ENCODE results near the gene GALNT9.
"Not testable (repeated sequence)": the region's sequence is repeated elsewhere in the genome, so short reads cannot be mapped to it uniquely, and the experiment has no call there.

Gene GALNT9

DNA sequence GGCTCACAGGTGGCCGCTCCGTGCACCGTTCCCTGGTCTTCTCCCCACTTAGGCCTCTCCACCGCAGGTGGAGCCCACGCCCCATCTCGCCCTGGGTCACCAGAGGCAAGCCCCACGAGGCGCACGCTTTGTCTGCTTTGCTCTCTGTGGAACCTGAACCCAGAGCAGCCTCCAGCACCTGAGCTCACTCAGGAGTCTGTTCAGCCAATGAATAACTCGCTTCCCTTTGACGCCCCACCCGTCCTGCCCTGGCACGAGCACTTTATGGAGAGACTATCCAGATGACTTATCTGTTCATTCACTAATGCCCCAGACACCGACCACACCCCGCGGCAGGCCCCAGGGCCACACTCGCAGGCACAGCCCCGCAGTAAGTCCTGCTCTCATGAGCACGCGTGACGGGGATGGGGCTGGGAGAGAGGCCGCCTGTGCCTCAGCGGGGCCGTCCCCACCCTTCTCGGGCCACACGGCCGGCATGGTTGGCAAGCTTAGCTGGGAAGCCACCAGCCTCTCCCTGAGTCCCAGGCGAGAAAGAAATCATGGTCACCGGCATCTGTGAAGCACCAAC is 100.1 kb downstream of the GALNT9 start:
- DNase-seq (ENCODE audit: low read depth), result no peak

DNA sequence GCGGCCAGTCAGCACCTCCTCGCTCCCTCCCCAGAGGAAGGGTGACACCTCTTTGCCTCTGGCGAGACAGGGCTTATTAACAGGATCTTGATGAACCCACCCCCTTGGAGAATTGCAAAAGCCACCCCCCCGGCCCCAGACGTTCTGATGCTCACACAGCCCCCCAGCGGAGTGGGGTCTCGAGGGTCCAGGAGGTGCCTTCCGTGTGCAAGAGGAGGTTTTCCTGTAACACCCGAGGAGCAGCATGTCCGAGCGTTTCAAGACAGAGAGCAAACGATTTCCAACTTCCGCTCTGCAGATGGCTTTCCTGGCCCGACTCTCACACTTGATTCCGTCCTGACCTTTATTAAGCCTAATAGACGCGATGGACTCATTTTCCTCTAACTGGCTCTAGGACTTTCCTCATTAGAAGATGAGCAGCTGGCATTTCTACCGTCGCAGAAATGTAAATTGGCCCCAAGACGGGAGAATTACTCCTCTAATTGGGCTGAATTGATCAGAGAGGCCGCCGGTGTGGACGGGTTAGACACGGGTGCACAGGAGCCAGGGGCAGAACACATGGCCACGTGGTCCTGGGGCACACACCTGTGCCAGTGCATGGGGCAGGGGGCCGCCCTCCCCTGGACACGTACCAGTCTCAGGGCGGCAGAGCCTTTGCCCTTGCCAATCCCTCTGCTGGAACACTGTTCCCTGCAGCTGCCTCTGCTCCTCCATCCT is 100.8 kb downstream of the GALNT9 start:
- DNase-seq (ENCODE audit: low read depth), result no peak

DNA sequence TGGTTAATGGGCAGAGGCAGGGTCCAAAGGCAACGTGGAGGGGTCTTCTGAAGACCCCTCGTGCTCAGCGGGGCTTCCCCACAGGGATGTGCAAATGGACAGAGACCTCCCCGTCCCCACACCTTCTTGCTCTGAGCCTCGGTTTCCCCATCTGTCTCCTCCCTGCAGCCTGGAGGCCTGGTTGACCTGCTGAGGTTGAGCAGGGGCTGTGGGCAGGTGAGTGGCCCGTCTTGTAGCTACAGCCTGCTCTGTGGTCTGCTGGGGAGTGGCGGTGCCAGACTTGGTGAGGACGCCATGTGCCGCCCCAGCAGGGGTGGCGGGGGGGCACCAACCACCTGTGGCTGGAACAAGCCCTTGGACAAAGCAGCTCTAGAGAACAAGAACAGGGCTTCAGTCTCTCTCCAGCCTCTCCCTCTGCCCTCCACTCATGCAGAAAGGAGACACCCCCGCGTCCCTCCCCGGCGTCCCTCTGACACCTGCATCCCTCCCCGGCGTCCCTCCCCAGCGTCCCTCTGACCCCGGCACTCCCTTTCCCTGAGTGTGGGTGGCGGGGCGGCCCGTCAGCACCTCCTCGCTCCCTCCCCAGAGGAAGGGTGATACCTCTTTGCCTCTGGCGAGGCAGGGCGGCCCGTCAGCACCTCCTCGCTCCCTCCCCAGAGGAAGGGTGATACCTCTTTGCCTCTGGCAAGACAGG is 101.5 kb downstream of the GALNT9 start:
- DNase-seq (ENCODE audit: low read depth), result no peak

DNA sequence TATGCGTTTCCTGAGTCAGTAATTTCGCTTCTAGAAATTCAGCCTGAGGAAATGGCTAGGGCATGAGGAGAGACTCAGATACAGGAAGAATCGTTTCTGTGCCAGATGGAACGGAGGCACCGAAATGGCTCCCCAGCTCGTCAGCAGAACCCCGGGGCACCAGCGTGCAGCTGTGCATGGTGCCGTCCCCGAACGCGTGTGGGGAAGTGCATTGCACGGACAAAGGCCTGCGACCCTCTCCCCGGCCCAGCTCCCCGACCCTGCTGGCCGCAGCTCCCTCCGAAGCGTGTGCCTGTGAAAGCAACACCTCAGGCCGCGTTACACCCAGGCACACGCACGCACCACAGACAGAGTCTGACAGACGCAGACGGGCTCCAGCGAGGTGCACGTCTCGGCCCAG is 102.3 kb downstream of the GALNT9 start:
- DNase-seq (ENCODE audit: low read depth), result no peak

DNA sequence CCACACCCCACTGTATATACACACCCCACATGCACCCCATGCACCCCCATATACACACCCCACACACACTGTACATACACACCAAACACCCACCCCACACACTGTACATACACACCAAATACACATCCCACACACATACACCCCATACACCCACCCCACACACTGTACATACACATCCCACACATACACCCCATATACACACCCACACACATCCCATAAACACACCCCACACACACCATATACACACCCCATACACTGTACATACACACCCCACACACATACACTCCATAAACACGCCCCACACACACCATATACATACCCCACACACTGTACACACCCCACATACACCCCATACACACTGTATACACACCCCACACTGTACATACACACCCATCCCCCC is 102.8 kb downstream of the GALNT9 start:
- DNase-seq (ENCODE audit: low read depth), result no peak

GRCh38 chr12:132225214-132225613 is 104.2 kb downstream of the GALNT9 start:
- DNase-seq (ENCODE audit: low read depth), result no peak

- DNase-seq (ENCODE audit: low read depth), result no peak
These were observed 104.9 kb downstream of the GALNT9 start for GRCh38 chr12:132224484-132224883.

DNA sequence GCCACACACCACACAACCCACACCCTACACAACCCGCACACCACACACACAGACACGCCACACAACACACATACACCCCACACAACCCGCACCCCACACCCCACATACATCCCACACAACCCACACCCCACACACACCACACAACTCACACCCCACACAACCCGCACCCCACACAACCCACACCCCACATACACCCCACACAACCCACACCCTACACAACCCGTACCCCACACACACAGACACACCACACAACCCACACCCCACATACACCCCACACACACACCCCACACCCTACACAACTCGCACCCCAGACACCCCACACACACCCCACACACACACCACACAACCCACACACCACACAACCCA is 106.6 kb downstream of the GALNT9 start:
- DNase-seq (ENCODE audit: low read depth), result no peak

- no peak for DNase-seq (ENCODE audit: low read depth)
These were observed 107.1 kb downstream of the GALNT9 start for GRCh38 chr12:132222096-132222807.

DNA sequence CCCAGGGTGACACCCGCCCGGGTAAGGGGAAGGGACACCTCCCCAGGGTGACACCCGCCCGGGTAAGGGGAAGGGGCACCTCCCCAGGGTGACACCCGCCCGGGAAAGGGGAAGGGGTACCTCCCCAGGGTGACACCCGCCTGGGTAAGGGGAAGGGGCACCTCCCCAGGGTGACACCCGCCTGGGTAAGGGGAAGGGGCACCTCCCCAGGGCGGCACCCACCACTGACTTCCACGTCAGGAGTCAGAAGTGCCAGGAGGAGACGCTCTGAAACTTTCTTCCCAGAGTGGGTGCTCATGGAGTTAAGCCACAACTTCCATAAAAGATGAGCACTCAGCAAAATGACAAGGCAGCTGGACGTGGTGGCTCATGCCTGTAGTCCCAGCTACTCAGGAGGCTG is 109.6 kb downstream of the GALNT9 start:
- not testable (repeated sequence) for DNase-seq (ENCODE audit: low read depth)

DNA sequence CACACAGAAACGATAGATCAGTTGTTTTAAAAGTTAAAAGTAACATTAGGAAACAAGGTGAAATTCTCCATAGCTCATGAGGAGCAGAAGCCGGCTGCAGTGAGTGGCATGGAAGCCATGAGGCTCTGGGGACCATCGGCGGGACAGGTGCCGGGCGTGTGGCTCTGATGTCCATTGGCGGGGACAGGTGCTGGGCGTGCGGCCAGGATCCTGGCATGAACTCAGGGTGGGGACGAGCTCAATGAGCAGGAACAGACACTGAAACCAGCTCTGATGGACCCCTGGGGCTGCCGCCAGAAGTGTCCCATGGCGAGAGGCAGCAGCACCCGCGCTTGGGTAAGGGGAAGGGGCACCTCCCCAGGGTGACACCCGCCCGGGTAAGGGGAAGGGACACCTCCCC is 110.1 kb downstream of the GALNT9 start:
- DNase-seq (ENCODE audit: low read depth), result no peak

- no peak for DNase-seq (ENCODE audit: low read depth)
These were observed 110.5 kb downstream of the GALNT9 start for GRCh38 chr12:132218915-132219314.

- DNase-seq (ENCODE audit: low read depth), result no peak
These were observed 110.9 kb downstream of the GALNT9 start for GRCh38 chr12:132218527-132218875.

GRCh38 chr12:132217800-132218526 is 111.4 kb downstream of the GALNT9 start:
- DNase-seq (ENCODE audit: low read depth), result no peak

DNA sequence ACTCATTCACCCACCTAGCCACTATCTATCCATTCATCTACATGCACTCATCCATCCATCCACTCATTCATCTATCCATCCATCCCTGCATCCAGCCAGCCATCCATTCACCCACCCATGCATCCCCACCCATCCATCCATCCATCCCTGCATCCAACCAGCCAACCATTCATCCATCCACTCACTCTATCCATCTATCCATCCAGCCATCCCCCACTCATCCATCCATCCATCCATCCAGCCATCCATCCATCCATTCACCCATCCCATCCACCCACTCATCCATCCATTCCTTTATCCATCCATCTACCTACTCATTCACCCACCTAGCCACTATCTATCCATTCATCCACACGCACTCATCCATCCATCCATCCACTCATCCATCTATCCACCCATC is 112.0 kb downstream of the GALNT9 start:
- no peak for DNase-seq (ENCODE audit: low read depth)

DNA sequence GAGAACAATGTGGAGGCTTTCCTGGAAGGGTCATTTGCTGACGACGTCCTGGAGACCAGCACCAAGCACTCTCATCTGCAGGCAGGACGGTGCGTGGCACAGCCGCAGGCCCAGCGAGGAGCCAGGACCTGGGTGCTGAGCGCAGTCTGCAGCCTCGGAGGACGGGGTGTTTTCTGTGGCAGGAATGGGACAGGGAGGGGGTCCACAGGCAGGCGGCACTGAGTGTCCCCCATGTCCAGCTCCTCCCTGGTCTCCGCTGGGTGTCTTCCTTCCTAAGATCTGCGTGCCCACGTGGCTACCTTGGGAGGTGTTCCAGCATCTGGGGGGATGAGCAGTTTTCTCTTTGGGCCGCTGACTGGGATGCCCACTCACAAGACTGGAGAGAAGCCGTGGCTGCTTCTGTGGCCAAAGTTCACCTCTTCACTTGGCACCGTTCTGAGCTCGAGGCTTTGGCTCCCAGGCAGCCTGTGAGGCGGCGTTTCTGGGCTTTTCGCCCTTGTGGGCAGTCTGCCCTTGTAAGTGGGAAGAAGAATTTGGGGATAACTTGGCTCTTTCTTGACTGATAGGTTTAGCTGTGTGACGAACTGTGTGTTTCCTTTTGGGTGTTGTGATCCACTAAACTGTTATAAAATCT is 112.9 kb downstream of the GALNT9 start:
- no peak for DNase-seq (ENCODE audit: low read depth)

GRCh38 chr12:132215299-132215989 is 113.9 kb downstream of the GALNT9 start:
- no peak for DNase-seq (ENCODE audit: low read depth)

GRCh38 chr12:132214891-132215290 is 114.5 kb downstream of the GALNT9 start:
- DNase-seq (ENCODE audit: low read depth), result no peak

DNA sequence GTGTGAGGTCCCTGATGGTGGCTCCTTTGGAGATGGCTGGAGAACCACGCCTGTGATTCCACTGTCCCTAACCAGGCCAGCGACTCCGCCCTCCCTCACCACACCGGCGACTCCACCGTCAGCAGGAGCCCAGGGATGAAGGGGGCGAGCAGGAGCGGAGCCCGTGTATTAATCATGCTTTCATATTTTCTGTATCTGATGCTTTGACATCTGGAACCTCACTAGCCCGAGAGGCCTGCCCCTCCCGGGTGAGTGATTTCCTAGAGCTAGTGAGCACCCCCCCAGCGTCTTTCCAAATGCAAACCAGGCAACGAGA is 115.3 kb downstream of the GALNT9 start:
- no peak for DNase-seq (ENCODE audit: low read depth)

- DNase-seq (ENCODE audit: low read depth), result no peak
These were observed 115.8 kb downstream of the GALNT9 start for GRCh38 chr12:132213359-132214160.

DNA sequence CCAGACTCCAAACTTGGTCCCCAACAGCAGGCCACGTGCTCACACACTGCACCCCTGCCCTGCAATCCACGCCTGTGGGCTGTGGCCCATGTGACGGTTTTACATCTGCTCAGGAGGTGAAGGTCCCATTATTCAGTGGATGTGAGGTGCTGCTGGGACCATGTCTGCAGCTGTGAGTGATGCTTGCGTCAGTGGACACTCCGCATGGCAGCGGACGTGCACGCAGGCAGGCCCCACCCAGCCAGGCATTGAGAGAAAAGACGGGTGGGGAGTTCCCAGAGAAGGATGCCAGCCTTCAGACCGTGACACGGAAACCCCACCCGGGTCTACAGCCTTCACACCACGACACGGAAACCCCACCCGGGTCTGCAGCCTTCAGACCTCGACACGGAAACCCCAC is 117.6 kb downstream of the GALNT9 start:
- no peak for DNase-seq (ENCODE audit: low read depth)
